K562 (cell line): ENCODE measurements around the gene RAB31. TPM values are rescaled to one million over a fixed set of nuclear protein-coding genes. Genes with fewer than 3 reads are reported as not detected.
A peak's percentile ranks its signal among the peaks of the same experiment; 100 is the strongest.

Source experiments
- ATAC-seq: fragments of 200-7000 bp; cut with Tn5 transposase; 3 replicates; pipeline ENCODE4 v1.9.1; 2020; ENCODE audit warnings: moderate library complexity
- BruUV-seq: library from RNA; stranded (reverse); fragments of 400-500 nt; replicated peaks from 2 replicates; lab custom pipeline; 2021; lab: Mats Ljungman, UMichigan
- CTCF ChIA-PET: fragments of 300-600 bp; formaldehyde crosslinking; extraction: SDS; loops from one replicate; lab custom pipeline; 2021; ENCODE audit warnings: low intra/inter-chr PET ratio; lab: Yijun Ruan, JAX
- POLR2A ChIA-PET: fragments of 300-600, 350-650 bp; sonication (Branson Sonifier 250); formaldehyde crosslinking; extraction: SDS; loops from one replicate; lab custom pipeline; 2021; ENCODE audit warnings: antibody characterized with exemption, inconsistent platforms; lab: Yijun Ruan, JAX
- DNase-seq, 4 experiments: peaks; one replicate each; pipeline versions ENCODE4 v3.0.0 to v3.0.0-alpha.2; 2011 to 2018; ENCODE audit warnings: low spot score in 3 of 4, mixed read lengths in 3 of 4; ENCODE audit errors: extremely low read depth in 1 of 4
- FAIRE-seq: peaks from 2 replicates; lab custom pipeline; 2011; peaks lifted over from hg19 to GRCh38; lab: Jason Lieb, UNC
- H2AFZ ChIP-seq: 2 replicates; pipeline ENCODE4 v1.6.0; 2011; ENCODE audit warnings: low read depth, low read length, control low read depth, inconsistent platforms
- H3K27ac ChIP-seq: fragments of 200-600 bp; 3 replicates; pipeline ENCODE4 v1.8.0; 2011; ENCODE audit warnings: low read depth, mild to moderate bottlenecking, control low read depth, inconsistent platforms, low read length, moderate library complexity, mixed read lengths; ENCODE audit errors: extremely low read depth
- H3K27me3 ChIP-seq, 2 experiments: fragments of 300-600 bp in 1 of 2; 2 replicates in 1 of 2; 3 replicates in 1 of 2; pipeline versions ENCODE4 v1.6.0 to v1.8.0; 2011; ENCODE audit warnings: inconsistent platforms in 2 of 2, low read length in 2 of 2, mild to moderate bottlenecking in 1 of 2, mixed read lengths in 1 of 2, moderate library complexity in 1 of 2; ENCODE audit not compliant: control insufficient read depth in 2 of 2, insufficient read depth in 2 of 2
- H3K36me3 ChIP-seq: fragments of 300-600 bp; 3 replicates; pipeline ENCODE4 v1.8.0; 2011; ENCODE audit warnings: mild to moderate bottlenecking, low read length, inconsistent platforms; ENCODE audit not compliant: control insufficient read depth, insufficient read depth
- H3K4me1 ChIP-seq, 2 experiments: fragments of 200-600 bp in 1 of 2; replicated peaks in 1 of 2; 2 replicates in 1 of 2; 3 replicates in 1 of 2; pipeline versions ENCODE4 v1.5.1 to v1.8.0; 2011; ENCODE audit warnings: inconsistent platforms in 2 of 2, low read length in 2 of 2, mild to moderate bottlenecking in 1 of 2, mixed read lengths in 1 of 2, moderate library complexity in 1 of 2; ENCODE audit not compliant: control insufficient read depth in 2 of 2, insufficient read depth in 2 of 2
- H3K4me2 ChIP-seq: 2 replicates; pipeline ENCODE4 v1.6.1; 2011; ENCODE audit warnings: low read length, control low read depth, inconsistent platforms, mixed read lengths; ENCODE audit not compliant: insufficient read depth
- H3K4me3 ChIP-seq: fragments of 200-600 bp; sonication (generic), shearing (Covaris generic); 2 replicates; pipeline ENCODE4 v1.5.1; 2016; ENCODE audit warnings: control low read depth, inconsistent platforms
- H3K79me2 ChIP-seq: fragments of 200-600 bp; 3 replicates; pipeline ENCODE4 v1.8.0; 2011; ENCODE audit warnings: low read length, inconsistent platforms; ENCODE audit not compliant: control insufficient read depth, insufficient read depth
- H3K9ac ChIP-seq, 2 experiments: 2 replicates each; pipeline versions ENCODE4 v1.6.0 to v1.6.1; 2011; ENCODE audit warnings: low read depth in 2 of 2, low read length in 2 of 2, control low read depth in 1 of 2, inconsistent platforms in 1 of 2, mild to moderate bottlenecking in 1 of 2, mixed read lengths in 1 of 2; ENCODE audit not compliant: insufficient read depth in 1 of 2
- H3K9me1 ChIP-seq: one replicate; pipeline ENCODE4 v1.6.0; 2011; ENCODE audit warnings: inconsistent platforms, mild to moderate bottlenecking, low read length, moderate library complexity; ENCODE audit not compliant: control insufficient read depth, insufficient read depth
- H3K9me3 ChIP-seq: replicated peaks from 2 replicates; pipeline ENCODE4 v1.5.1; 2011; ENCODE audit warnings: low read depth, low read length, inconsistent platforms; ENCODE audit not compliant: control insufficient read depth, insufficient read depth
- H4K20me1 ChIP-seq: replicated peaks from 2 replicates; pipeline ENCODE4 v1.6.1; 2011; ENCODE audit warnings: low read length, inconsistent platforms, mixed read lengths; ENCODE audit not compliant: control insufficient read depth, insufficient read depth
- ELF1 ChIP-seq: fragments of 200-800 bp; sonication (Bioruptor generic); IDR thresholded peaks from 2 replicates; pipeline ENCODE4 v1.6.1; 2016; ENCODE audit warnings: missing genetic modification characterization, missing compliant biosample characterization
- KDM4B ChIP-seq, 2 experiments: fragments of 450-650 bp in 1 of 2; sonication (generic) in 1 of 2; IDR thresholded peaks; 2 replicates each; pipeline ENCODE4 v1.6.1; 2016 to 2017; ENCODE audit warnings: borderline replicate concordance in 2 of 2, antibody characterized with exemption in 1 of 2, low read depth in 1 of 2, mild to moderate bottlenecking in 1 of 2
- RBM25 ChIP-seq: fragments of 200-400 bp; formaldehyde crosslinking; IDR thresholded peaks from 2 replicates; pipeline ENCODE4 v1.6.1; 2018; ENCODE audit warnings: low read length, low read depth, moderate library complexity; ENCODE audit not compliant: severe bottlenecking
- ZBED1 ChIP-seq: IDR thresholded peaks from 2 replicates; pipeline ENCODE4 v1.6.1; 2014
- ZFPM2 ChIP-seq: fragments of 250-450 bp; sonication (Bioruptor Pico); IDR thresholded peaks from 2 replicates; pipeline ENCODE4 v1.5.1; 2022; ENCODE audit warnings: mild to moderate bottlenecking
- WGBS: fragments of 100-300 bp; shearing (Covaris generic); methylation state at CpG from one replicate; pipeline ENCODE4 v1.1.6; 2016; ENCODE audit warnings: low coverage, mixed read lengths; ENCODE audit not compliant: insufficient coverage; ENCODE audit errors: missing lambda C conversion rate; 5-methylcytosine and 5-hydroxymethylcytosine counted together
- in situ Hi-C: fragments of 300-500 bp; cut with MboI; formaldehyde crosslinking; loops from 4 replicates; pipeline ENCODE4 v1.15.0; 2018; ENCODE audit warnings: inconsistent platforms, mixed read lengths
- intact Hi-C: fragments of 100-400 bp; cut with micrococcal nuclease; formaldehyde crosslinking; loops from 2 replicates; pipeline ENCODE4 v1.14.2; 2022
- polyA plus RNA-seq, 8 experiments: library from polyadenylated mRNA; depleted of rRNA in 4 of 8; stranded (reverse) in 5 of 8; unstranded in 3 of 8; fragments of >200 nt; fragmentation: Nextera tagmentation in 2 of 8; fragmentation: Illumina TruSeq in 1 of 8; extraction: Ambion mirVana in 2 of 8; extraction: Trizol in 1 of 8; gene quantifications; 2 replicates each; pipeline versions ENCODE4 v1.2.1 to v1.2.3, GENCODE V29; 2011 to 2014; ENCODE audit warnings: inconsistent platforms in 1 of 8, missing spikeins in 1 of 8
- total RNA-seq, 7 experiments: library from RNA; depleted of rRNA in 6 of 7; stranded (reverse); fragments of >200 nt in 6 of 7; fragmentation: Illumina TruSeq in 2 of 7; extraction: Trizol in 2 of 7; gene quantifications; 2 replicates each; pipeline versions ENCODE4 v1.2.1 to v1.2.3, GENCODE V29; 2011 to 2021; ENCODE audit warnings: low replicate concordance in 1 of 7
- TF ChIP-seq, protein P1 (sequence below), 2 experiments: fragments of 450-650 bp; IDR thresholded peaks; 2 replicates each; pipeline ENCODE4 v1.6.1; 2018; ENCODE audit warnings: mild to moderate bottlenecking in 2 of 2, low read depth in 1 of 2; ENCODE audit not compliant: partially characterized antibody in 2 of 2

Gene RAB31
- total and polyA plus RNA-seq, 9 of the 15 experiments (the other 6 are each of a cell fraction or from before 2014, with no cell fraction given), result 20.7 to 70.4 (median 41.3) TPM

DNA sequence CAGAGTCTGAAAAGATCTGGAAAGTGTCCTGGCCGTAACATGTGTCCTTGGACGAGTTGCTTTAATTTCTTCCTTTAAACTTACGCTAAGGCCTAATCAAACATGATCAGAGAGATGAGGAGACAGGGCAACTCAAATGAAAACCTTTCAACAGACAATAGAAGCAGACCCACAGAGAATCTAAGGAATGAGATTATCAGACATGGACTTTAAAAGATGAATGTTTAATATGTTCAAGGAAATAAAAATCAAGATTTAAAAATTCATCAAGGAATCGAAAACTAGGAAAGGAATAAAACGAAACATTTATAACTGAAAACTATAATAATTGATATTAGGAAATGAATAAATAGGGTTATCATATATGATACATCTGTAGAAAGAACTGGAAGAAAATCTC is 55.1 kb downstream of the RAB31 start:
- DNase-seq (no peak), ATAC-seq (no peak), FAIRE-seq (no peak)
- TF ChIP-seq ZFPM2 (CRISPR knock-in tag), result no peak
- TF ChIP-seq KDM4B (IDR thresholded peaks at IDR 0.05; ENCODE audit: borderline replicate concordance in 2 of 2, low read depth in 1 of 2), result 0 out of 4 replicates have a peak, but pooled peaks of 1 of the 2 experiments have one; percentile 57
- peak; percentile 15 for TF ChIP-seq RBM25
- no peak for TF ChIP-seq ZBED1
- TF ChIP-seq, protein P1, sequence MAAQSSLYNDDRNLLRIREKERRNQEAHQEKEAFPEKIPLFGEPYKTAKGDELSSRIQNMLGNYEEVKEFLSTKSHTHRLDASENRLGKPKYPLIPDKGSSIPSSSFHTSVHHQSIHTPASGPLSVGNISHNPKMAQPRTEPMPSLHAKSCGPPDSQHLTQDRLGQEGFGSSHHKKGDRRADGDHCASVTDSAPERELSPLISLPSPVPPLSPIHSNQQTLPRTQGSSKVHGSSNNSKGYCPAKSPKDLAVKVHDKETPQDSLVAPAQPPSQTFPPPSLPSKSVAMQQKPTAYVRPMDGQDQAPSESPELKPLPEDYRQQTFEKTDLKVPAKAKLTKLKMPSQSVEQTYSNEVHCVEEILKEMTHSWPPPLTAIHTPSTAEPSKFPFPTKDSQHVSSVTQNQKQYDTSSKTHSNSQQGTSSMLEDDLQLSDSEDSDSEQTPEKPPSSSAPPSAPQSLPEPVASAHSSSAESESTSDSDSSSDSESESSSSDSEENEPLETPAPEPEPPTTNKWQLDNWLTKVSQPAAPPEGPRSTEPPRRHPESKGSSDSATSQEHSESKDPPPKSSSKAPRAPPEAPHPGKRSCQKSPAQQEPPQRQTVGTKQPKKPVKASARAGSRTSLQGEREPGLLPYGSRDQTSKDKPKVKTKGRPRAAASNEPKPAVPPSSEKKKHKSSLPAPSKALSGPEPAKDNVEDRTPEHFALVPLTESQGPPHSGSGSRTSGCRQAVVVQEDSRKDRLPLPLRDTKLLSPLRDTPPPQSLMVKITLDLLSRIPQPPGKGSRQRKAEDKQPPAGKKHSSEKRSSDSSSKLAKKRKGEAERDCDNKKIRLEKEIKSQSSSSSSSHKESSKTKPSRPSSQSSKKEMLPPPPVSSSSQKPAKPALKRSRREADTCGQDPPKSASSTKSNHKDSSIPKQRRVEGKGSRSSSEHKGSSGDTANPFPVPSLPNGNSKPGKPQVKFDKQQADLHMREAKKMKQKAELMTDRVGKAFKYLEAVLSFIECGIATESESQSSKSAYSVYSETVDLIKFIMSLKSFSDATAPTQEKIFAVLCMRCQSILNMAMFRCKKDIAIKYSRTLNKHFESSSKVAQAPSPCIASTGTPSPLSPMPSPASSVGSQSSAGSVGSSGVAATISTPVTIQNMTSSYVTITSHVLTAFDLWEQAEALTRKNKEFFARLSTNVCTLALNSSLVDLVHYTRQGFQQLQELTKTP (IDR thresholded peaks at IDR 0.05; ENCODE audit: low read depth in 1 of 2, partially characterized antibody in 2 of 2), result peak in 1 of 2 experiments; percentile 82
- peak; percentile 25; the same call in 1 of the 2 replicates for TF ChIP-seq ELF1 (tag)
- Histone ChIP-seq H3K4me2 (no peak overlapping the region), H4K20me1 (no peaks in the 10 kb centered on the region), H3K4me3 (no peak overlapping the region), H3K36me3 (peaks cover 3% of the 10 kb centered on the region; the same call in 1 of the 3 replicates), H3K9ac (peak overlapping the region in 1 of 2 experiments; percentile 43; a peak in 1 of 4 replicates), H3K9me3 (0 out of 2 replicates have a peak, but pooled peaks cover 3% of the 10 kb centered on the region), H2AFZ (peak overlapping the region; percentile 67), H3K4me1 (peaks cover 24 to 36% of the 10 kb centered on the region in 2 experiments), H3K79me2 (peaks cover 33% of the 10 kb centered on the region; the same call in 2 of the 3 replicates), H3K9me1 (no peaks in the 10 kb centered on the region), H3K27me3 (no peaks in the 10 kb centered on the region), H3K27ac (peak overlapping the region; percentile 71; the same call in 2 of the 3 replicates)
- WGBS, result 84% methylated on average over 5 of the region's 5 CpGs
- intact Hi-C loops (no loop called here), in situ Hi-C loops (no loop called here)
- ChIA-PET CTCF (no interaction called here), POLR2A (interaction anchor here (0.6 to 1.1 kb wide), 5 partner anchors 9 to 352 kb away, joined by 3 to 4 read pairs (median 3); no protein-coding TSS in a partner anchor)
- no TSS peak for BruUV-seq
